Measurements from ENCODE around the gene SOWAHD.

DNA sequence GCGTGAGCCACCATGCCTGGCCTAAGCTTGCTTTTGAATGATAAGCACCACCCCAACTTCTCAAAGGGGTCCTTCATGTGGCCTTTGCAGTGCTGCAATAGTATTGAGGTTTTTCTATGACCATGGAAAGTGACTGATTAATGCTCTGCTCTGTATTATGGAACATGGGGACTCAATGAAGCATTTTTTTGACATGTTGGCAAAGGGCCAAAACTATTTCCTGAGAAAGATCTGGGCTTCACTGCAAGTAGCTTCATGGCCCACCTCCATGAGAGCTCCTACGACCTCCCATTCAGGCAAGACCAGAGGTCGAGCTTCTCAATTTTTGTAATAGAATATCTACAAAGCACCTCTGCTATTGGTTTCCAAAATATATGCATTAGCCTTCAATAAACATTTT is 48.8 kb upstream of the SOWAHD start:
- TF ChIP-seq POLR2AphosphoS5 (IDR thresholded peaks at IDR 0.05; ENCODE audit: borderline replicate concordance, low read depth, low read length) = no peak
- TF ChIP-seq EZH2 (IDR thresholded peaks at IDR 0.05) = no peak
- TF ChIP-seq FOXP2 (optimal IDR thresholded peaks at IDR 0.05; ENCODE audit: control extremely low read depth, extremely low read length, insufficient read depth) = no peak
